Measurements from ENCODE around the gene CST3. TPM values are rescaled to one million over a fixed set of nuclear protein-coding genes. Genes with fewer than 3 reads are reported as not detected.

The CST3 gene
- total RNA-seq, 2 donors from 2014 or later = 131 to 177 TPM

- Histone ChIP-seq H3K4me3 (ENCODE audit: low read length) (no peak overlapping the region), H3K9ac (ENCODE audit: extremely low read depth, low read length, poor library complexity, severe bottlenecking) (no peak overlapping the region), H3K9me3 (ENCODE audit: control insufficient read depth, low read length) (no peaks in the 10 kb centered on the region), H3K36me3 (ENCODE audit: control insufficient read depth, insufficient read depth, low read length) (no peaks in the 10 kb centered on the region), H3K4me1 (ENCODE audit: control insufficient read depth, insufficient read depth, low read length) (peaks cover 18% of the 10 kb centered on the region), H3K27me3 (ENCODE audit: control insufficient read depth, insufficient read depth, low read length, poor library complexity, severe bottlenecking) (no peaks in the 10 kb centered on the region), H3K27ac (ENCODE audit: low read depth, low read length) (no peak overlapping the region)
- H3K27me3 Mint-ChIP-seq (ENCODE audit: insufficient read depth) = no peaks in the 10 kb centered on the region
- H3K27ac Mint-ChIP-seq = peak overlapping the region; percentile 10
- no peaks in the 10 kb centered on the region for H3K9me3 Mint-ChIP-seq
- peak overlapping the region; percentile 1 for H3K4me3 Mint-ChIP-seq
- peak; percentile 38 for DNase-seq
- TF ChIP-seq, protein P1, sequence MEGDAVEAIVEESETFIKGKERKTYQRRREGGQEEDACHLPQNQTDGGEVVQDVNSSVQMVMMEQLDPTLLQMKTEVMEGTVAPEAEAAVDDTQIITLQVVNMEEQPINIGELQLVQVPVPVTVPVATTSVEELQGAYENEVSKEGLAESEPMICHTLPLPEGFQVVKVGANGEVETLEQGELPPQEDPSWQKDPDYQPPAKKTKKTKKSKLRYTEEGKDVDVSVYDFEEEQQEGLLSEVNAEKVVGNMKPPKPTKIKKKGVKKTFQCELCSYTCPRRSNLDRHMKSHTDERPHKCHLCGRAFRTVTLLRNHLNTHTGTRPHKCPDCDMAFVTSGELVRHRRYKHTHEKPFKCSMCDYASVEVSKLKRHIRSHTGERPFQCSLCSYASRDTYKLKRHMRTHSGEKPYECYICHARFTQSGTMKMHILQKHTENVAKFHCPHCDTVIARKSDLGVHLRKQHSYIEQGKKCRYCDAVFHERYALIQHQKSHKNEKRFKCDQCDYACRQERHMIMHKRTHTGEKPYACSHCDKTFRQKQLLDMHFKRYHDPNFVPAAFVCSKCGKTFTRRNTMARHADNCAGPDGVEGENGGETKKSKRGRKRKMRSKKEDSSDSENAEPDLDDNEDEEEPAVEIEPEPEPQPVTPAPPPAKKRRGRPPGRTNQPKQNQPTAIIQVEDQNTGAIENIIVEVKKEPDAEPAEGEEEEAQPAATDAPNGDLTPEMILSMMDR (conservative IDR thresholded peaks at IDR 0.05) = no peak
- WGBS, 2 experiments (ENCODE audit: insufficient coverage in 1 of 2, insufficient read length in 1 of 2) = 88 to 97% methylated on average over 5 to 6 of the region's 8 CpGs
- H3K36me3 Mint-ChIP-seq (ENCODE audit: low read depth) = no peaks in the 10 kb centered on the region
- H3K4me1 Mint-ChIP-seq = peaks cover 44% of the 10 kb centered on the region
Measured at GRCh38 chr20:23658989-23659609, 21.3 kb upstream of the CST3 start.

DNA sequence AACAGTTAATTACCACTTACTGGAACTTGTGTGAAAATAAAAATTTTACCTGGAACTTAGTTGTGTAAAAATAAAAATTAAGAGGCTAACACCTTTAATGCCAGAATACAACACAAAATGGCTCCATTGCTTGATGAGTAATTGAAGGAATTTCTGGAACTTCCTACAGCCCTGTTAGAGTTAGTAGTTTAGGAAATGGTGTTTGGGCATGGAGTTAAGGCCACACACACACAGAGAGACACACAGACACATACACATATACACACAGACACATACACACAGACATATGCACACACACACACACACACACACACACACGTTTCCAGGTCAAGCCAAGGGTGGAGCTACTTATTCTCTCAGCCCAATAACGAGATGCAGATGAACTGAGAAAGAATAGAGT lies 20.6 kb upstream of the CST3 start:
- TF ChIP-seq, protein P1 (conservative IDR thresholded peaks at IDR 0.05) = no peak
- no peaks in the 10 kb centered on the region for H3K9me3 ChIP-seq (ENCODE audit: control insufficient read depth, low read length)
- no peak overlapping the region for H3K27ac Mint-ChIP-seq
- no peaks in the 10 kb centered on the region for H3K27me3 Mint-ChIP-seq (ENCODE audit: insufficient read depth)
- H3K4me1 Mint-ChIP-seq = peaks cover 46% of the 10 kb centered on the region
- H3K4me3 Mint-ChIP-seq = no peak overlapping the region
- peak; percentile 5 for DNase-seq
- H3K9me3 Mint-ChIP-seq = no peaks in the 10 kb centered on the region
- 81% methylated on average over 2 of the region's 2 CpGs; no CpG with 5 or more reads in 1 of the 2 experiments for WGBS, 2 experiments (ENCODE audit: insufficient coverage in 1 of 2, insufficient read length in 1 of 2)
- peaks cover 3% of the 10 kb centered on the region for H3K36me3 Mint-ChIP-seq (ENCODE audit: low read depth)
- H3K4me3 ChIP-seq (ENCODE audit: low read length) = no peak overlapping the region
- peaks cover 18% of the 10 kb centered on the region for H3K4me1 ChIP-seq (ENCODE audit: control insufficient read depth, insufficient read depth, low read length)
- H3K27ac ChIP-seq (ENCODE audit: low read depth, low read length) = no peak overlapping the region
- no peak overlapping the region for H3K9ac ChIP-seq (ENCODE audit: extremely low read depth, low read length, poor library complexity, severe bottlenecking)
- H3K36me3 ChIP-seq (ENCODE audit: control insufficient read depth, insufficient read depth, low read length) = no peaks in the 10 kb centered on the region
- no peaks in the 10 kb centered on the region for H3K27me3 ChIP-seq (ENCODE audit: control insufficient read depth, insufficient read depth, low read length, poor library complexity, severe bottlenecking)

DNA sequence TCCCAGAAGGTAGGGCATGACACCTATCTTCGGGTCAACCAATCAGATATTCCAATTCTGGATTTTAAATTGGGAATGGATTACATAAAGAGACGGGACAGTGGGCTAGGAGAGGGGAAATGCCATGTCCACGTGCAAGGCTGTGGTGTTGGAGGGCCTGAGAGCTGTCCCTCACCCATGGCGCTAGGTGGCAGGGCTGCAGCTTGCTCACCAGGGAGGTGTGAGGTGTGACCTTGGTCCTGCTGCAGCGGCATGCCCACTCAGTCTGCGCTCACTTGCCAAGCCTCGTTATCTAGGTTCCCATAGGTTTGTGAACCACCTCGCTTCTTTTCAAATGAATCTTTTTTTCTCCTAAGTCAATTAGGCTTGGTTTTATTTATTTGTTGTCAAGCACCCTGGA lies 19.4 kb upstream of the CST3 start:
- peaks cover 46% of the 10 kb centered on the region for H3K4me1 Mint-ChIP-seq
- 83 to 100% methylated on average over 1 to 8 of the region's 8 CpGs for WGBS, 2 experiments (ENCODE audit: insufficient coverage in 1 of 2, insufficient read length in 1 of 2)

More for the DNA sequence above, 19.4 kb upstream of the CST3 start:
- TF ChIP-seq, protein P1 (conservative IDR thresholded peaks at IDR 0.05) = no peak
- Mint-ChIP-seq H3K9me3 (no peaks in the 10 kb centered on the region), H3K36me3 (ENCODE audit: low read depth) (peaks cover 4% of the 10 kb centered on the region), H3K27ac (no peak overlapping the region), H3K27me3 (ENCODE audit: insufficient read depth) (no peaks in the 10 kb centered on the region), H3K4me3 (no peak overlapping the region)
- H3K27ac ChIP-seq (ENCODE audit: low read depth, low read length) = no peak overlapping the region
- no peak overlapping the region for H3K4me3 ChIP-seq (ENCODE audit: low read length)
- DNase-seq = peak; percentile 45
- no peak overlapping the region for H3K9ac ChIP-seq (ENCODE audit: extremely low read depth, low read length, poor library complexity, severe bottlenecking)
- H3K27me3 ChIP-seq (ENCODE audit: control insufficient read depth, insufficient read depth, low read length, poor library complexity, severe bottlenecking) = no peaks in the 10 kb centered on the region
- H3K4me1 ChIP-seq (ENCODE audit: control insufficient read depth, insufficient read depth, low read length) = peaks cover 18% of the 10 kb centered on the region
- H3K36me3 ChIP-seq (ENCODE audit: control insufficient read depth, insufficient read depth, low read length) = no peaks in the 10 kb centered on the region
- no peaks in the 10 kb centered on the region for H3K9me3 ChIP-seq (ENCODE audit: control insufficient read depth, low read length)
